ENCODE measurements around the gene F5.
"Not testable (repeated sequence)": the region's sequence is repeated elsewhere in the genome, so short reads cannot be mapped to it uniquely, and the experiment has no call there.

The F5 gene

DNA sequence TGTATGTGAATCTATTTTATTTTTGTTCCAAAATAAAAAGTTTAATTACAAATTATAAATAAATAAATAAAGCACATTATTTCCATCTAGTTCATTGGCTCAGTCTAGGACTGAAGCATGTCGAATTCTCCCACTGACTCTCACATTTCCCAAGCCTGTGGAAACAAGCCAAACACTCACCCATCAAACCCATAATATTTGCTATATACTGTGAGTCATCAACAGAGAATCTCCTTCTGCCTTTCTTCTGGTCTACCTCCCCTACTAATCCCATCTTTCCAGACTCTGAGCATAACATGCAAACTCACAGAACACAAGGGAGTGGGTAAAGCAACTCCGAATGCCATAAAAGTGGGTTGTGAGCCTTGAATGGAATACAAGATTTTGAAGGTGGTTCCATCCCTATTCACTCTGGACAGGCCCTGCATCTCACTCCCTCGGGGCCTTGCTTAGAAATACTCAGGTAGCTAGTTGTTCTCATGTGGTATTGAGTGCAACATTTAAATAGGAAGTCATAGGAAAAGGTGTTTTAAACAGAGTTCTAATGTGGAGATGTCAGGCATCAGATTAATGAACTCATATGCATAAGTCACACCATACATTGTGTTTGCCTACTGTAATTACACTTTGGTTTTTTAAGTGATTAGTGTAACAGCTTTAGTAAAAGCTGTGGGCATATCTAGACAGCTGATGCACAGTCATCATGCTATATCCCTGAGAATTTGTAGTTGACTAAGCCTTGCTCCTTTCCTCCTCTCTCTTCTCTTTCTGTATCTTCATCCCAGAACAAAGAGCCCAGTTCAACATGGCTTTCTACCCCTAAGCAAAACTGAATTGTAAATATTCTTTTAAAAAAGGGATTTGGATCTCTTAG is 47.0 kb downstream of the F5 start:
- no peak for DNase-seq

- no peak for DNase-seq
Observed at GRCh38 chr1:169534653-169535052, 51.6 kb downstream of the F5 start.

- not testable (repeated sequence) for DNase-seq
Observed at GRCh38 chr1:169533528-169534190, 52.6 kb downstream of the F5 start.

DNA sequence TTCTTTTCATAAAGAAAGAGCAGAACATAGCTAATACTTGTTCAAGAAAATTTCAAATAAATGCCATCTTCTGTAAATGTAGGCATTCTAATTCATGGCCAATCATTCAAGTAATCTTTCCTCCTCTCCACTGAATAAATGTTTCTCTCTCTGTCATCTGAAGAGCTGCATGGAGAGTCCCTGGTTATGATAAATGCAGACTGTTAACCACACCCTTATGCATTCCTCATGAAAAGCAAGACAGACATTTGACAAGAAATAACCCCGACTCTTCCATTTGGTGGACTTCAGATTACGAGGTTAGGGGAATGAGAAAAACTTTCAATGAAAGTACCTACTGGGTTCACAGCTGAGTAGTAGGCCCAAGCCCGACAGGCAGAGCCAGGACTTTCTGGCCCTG is 55.8 kb downstream of the F5 start:
- no peak for DNase-seq

GRCh38 chr1:169529068-169529642 is 57.1 kb downstream of the F5 start:
- peak; percentile 50 for DNase-seq

DNA sequence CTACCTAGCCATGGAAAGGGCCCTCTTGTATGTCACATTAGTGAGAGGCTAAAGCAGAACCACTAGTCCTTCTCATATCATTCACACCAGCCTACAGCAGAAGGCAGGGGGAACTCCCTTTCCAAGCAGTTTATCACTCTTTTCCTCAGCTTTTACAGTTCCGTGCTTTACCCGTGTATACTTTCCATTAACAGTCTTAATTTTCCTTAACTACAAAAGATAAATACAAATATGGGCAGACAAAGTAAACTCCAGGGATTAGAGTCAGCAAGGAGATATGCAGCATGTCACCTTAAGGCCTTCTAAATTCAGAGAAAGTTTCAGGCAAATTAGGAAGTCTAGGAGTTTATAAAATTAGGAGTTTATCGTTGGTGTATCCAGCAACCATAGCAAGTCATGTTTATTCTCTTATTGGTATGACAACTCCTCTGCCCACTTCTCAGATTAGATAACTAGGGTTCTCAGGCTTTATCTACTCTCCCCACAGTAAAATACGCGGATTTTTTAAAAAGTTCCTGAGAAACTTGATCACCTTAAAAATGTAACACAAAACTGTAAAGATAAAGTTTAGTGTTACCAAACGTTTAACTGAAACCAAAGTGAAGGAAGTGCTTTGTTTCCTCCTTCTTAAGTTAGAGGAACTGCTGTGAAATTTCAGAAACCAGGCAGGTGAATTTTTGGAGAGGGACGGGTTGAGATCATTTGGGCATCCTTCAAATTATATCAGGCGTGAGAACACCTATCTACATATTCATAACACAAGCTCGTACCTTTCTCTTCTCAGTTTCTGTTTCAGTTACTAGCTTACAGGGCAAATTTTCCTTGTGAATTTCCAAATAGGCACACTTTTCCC is 57.8 kb downstream of the F5 start:
- DNase-seq = no peak

DNA sequence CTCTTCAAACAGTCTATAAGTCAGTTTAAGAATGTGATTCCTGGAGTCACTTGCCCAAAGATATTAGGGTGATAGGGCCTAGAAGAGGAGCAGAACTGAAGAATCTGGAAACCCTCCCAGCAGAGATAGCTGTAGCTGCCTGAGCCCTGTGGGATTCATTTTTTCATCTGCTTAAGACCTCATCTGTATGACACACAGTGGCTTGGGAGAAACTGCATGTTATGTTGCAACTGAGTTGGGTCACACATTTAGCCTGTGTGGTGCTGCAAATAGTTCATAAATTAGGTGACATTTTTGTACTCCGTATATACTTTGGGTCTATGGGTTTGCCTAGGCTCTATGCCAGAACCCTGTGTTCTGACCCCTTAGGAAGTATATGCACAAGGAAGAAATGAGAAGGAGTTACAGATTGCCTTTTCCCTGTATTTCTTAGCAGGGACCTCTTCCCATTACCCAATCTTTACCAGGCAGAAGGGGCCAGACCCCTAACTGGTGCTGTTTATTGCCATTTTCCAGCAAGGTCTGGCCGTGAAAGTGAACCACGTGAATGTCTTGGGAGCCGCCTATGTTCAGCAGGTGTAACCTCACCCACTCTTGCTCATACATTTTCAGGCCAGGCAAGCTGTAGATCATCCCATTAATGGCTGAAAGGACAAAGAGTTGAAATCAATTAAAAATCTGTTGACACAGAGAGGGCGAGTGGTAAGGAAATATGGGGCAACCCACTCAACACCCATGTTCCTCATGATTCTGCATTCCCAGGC is 58.6 kb downstream of the F5 start:
- peak; percentile 6 for DNase-seq

GRCh38 chr1:169527001-169527400 is 59.3 kb downstream of the F5 start:
- DNase-seq = no peak

DNA sequence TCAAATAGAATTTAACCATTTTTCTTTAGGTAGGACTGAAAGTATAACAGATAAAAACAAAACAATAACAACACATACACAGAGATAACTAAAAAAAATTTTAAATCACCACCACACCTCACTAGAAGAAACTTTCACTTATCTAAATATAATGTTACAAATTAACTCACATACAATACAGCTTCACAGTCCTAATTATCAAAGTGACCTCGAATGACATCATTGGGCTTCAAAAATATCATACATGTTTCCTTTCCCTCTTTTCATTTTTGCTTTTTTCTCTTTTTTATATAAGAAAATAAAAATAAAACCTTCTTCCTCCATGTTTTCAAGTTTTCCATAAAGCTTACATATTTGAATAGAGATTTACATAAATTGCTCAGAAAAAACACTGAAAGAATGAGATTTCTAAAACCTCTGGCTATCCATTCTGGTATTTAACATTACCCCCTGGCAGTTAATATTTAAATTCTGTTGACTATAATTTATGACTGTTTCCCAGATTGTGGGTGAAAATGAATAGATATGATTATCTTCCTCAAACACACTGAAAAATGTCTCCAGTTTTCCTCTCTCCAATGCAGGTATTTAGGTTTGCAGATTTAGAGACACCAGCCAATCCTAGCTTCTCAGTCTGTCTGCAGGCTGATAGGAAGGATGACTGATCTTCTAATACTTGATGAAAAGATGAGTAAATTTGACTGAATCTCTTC is 60.0 kb downstream of the F5 start:
- no peak for DNase-seq

- DNase-seq = no peak
Observed at GRCh38 chr1:169525391-169525790, 60.9 kb downstream of the F5 start.

GRCh38 chr1:169523904-169524303 is 62.4 kb downstream of the F5 start:
- DNase-seq = no peak

- no peak for DNase-seq
Observed at GRCh38 chr1:169521226-169521625, 65.1 kb downstream of the F5 start.

DNA sequence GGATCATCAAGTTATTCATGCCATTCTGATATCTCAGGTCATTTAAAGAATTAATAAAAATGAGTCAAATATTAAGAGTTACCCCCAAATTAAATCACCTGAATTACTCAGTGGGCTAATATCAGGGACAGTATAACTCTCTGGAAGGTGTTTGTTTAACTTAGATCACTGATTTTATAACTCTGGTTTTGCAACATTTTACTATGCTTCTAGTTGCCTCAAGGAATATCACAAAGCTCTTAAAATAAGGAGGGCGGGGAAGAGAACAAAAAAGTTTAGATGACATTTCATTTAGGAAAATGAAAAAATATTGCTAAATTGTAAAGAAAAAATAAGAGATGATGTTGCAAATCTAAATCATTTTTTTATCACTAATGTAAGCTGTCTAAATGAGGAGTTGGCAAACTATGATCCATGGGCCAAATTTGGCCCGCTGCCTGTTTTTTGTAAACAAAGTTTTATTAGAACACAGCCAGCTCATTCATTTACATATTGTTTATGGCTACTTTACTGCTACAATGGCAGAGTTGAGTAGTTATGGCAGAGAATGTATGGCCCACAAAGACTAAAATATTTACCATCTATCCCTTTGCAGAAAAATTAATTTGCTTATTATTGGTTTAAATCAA is 68.6 kb downstream of the F5 start:
- DNase-seq = no peak

DNA sequence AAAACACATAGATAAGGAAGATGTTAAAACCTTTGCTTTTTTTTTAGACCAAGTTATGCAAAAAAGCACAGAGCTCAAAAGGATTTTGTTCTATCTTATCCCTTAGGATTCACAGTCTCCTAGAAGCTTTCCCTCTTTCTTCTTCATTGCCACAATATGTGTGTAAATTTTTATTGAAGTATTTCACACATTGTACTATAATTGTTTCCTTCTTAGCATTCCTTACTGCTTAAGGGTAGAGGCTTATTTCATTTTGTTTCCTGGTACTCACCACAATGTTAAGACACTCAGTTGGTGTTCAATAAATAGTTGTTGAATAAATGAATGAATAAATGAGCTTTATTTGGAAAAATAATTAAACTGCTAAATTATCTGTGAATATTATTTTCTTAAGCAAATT is 70.6 kb downstream of the F5 start:
- DNase-seq = no peak

DNA sequence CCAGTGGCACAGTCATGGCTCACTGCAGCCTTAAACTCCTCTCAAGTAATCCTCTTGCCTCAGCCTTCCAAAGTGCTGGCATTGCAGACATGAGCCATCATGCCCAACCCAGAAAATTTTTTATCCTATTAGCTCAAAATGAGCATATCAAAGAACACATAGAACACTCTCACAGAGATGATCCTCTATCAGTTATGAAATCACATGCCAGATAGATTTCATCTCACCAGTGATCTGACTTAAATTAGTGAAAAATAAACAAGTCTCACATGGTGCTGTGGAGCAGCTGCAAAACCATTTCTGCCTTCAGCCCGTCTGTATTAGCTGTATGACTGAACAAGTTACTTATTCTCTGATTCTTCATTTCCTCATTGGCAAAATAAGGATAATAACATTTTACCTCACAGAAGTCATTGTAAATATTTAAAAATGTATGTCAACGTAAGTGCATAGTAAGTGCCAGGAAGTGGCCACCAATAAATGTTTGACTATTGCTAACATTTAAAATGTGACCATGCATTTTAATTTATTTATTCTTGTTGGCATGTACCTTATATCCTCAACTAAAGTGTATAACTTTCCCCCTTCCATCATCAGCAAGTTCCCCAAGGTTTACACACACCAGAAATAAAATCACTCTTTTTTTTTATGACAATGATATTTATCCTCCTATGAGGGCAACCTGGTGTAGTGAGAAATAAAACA is 71.6 kb downstream of the F5 start:
- no peak for DNase-seq

- no peak for DNase-seq
Observed at GRCh38 chr1:169513208-169513607, 73.1 kb downstream of the F5 start.

- no peak for DNase-seq
Observed at GRCh38 chr1:169511316-169512005, 74.8 kb downstream of the F5 start.

GRCh38 chr1:169510060-169510459 is 76.2 kb downstream of the F5 start:
- no peak for DNase-seq

DNA sequence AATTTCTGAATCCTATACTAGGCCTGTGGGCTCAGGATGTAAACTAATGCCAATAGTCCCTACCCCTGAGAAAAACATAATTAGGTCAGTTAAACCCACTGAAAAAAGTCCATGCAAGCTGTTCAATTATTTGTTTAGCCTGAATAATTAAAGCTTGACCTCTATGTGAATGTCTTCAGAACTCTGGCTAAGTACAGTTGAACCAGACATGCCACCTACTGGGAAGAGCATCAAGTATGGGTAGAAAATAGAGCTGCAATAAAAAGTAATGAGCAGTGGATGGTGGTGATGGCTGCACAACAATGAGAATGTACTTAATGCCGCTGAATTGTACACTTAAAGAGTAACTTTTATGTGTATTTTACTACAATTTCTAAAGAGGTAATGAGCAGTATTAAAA is 76.9 kb downstream of the F5 start:
- no peak for DNase-seq
